Mucosa of descending colon (tissue), 3 donors: ENCODE data around the gene WIZ. TPM values are rescaled to one million over a fixed set of nuclear protein-coding genes. Genes with fewer than 3 reads are reported as not detected.

Experiments used
- ATAC-seq: fragments of 200-7000 bp; cut with Tn5 transposase; one replicate; pipeline ENCODE4 v1.9.1; 2020; ENCODE audit warnings: mild to moderate bottlenecking, moderate library complexity
- DNase-seq, 3 donors: peaks; one replicate each; pipeline ENCODE4 v3.0.0-alpha.2; 2020
- H3K36me3 ChIP-seq: fragments of 200-600 bp; one replicate; pipeline ENCODE4 v1.8.0; 2021; ENCODE audit warnings: low read depth, mild to moderate bottlenecking
- H3K4me1 ChIP-seq: fragments of 200-600 bp; one replicate; pipeline ENCODE4 v1.8.0; 2021; ENCODE audit warnings: low read depth, mild to moderate bottlenecking
- H3K4me3 ChIP-seq: fragments of 200-600 bp; one replicate; pipeline ENCODE4 v1.8.0; 2021; ENCODE audit warnings: mild to moderate bottlenecking
- H3K9me3 ChIP-seq: fragments of 200-600 bp; one replicate; pipeline ENCODE4 v1.8.0; 2021; ENCODE audit warnings: mild to moderate bottlenecking
- CTCF ChIP-seq: fragments of 200-600 bp; IDR thresholded peaks from one replicate; pipeline ENCODE4 v1.8.0; 2022; ENCODE audit warnings: antibody characterized with exemption, mild to moderate bottlenecking
- intact Hi-C, 2 donors: fragments of 100-400 bp; cut with DNase I in 1 of 2; cut with micrococcal nuclease in 1 of 2; formaldehyde crosslinking; loops; one replicate each; pipeline versions ENCODE4 v1.11.0 to v1.11.1; 2022; cut with DNase I, micrococcal nuclease
- long read RNA-seq, 2 donors: library from polyadenylated mRNA; unstranded; transcript quantifications; one replicate each; pipeline ENCODE4 v2.0.0, GENCODE V29; 2019 to 2021
- total RNA-seq, 3 donors: library from RNA; stranded (reverse); fragmentation: NEBNext Ultra II Directional in 2 of 3; extraction: Animal tissue kit (Norgen Biotek cat#: 25700) in 2 of 3; gene quantifications; one replicate each; pipeline versions ENCODE4 v1.2.1 to v1.2.4, GENCODE V29; 2021 to 2023
- donor health status: DM: no; HTN: no; CAD: no; lungs with moderate emphysema.
- donor health status: DM: no; HTN: no; CAD: no.
- donor health status: DM: no; HTN: yes; CAD: no.

WIZ gene
- 10 to 100 TPM; 26.7 to 39.9 (median 28.1) TPM for total RNA-seq
- long read RNA-seq, donor 1, partial matches to known transcripts = 58 of 67 reads
- long read RNA-seq, donor 1, other reads (novel, unspliced or antisense) = 9 of 67 reads
- long read RNA-seq, donor 2 = 0 reads

GRCh38 chr19:15449620-15450527 lies at the start of gene WIZ:
WIZ (minus strand) TSS chr19:15449956; CDS start chr19:15448307, 1,649 bp downstream.
- Histone ChIP-seq H3K4me1 (peaks cover 17% of the 10 kb centered on the region), H3K9me3 (no peaks in the 10 kb centered on the region), H3K36me3 (no peaks in the 10 kb centered on the region), H3K4me3 (peak within 1 kb of the TSS; percentile 26)
- TF ChIP-seq CTCF = no peak
- ATAC-seq = peak; percentile 71
- intact Hi-C loops = no loop called here
- peak; percentile 88 to 92 (median 92) for DNase-seq

GRCh38 chr19:15498910-15499309 lies 49.2 kb upstream of the WIZ start:
- Histone ChIP-seq H3K36me3 (no peaks in the 10 kb centered on the region), H3K4me1 (no peaks in the 10 kb centered on the region), H3K4me3 (no peak overlapping the region), H3K9me3 (no peaks in the 10 kb centered on the region)
- no peak for ATAC-seq
- intact Hi-C loops = no loop called here
- DNase-seq = no peak
- TF ChIP-seq CTCF = no peak

GRCh38 chr19:15498156-15498858 lies 48.6 kb upstream of the WIZ start:
- Histone ChIP-seq H3K4me3 (no peak overlapping the region), H3K4me1 (no peaks in the 10 kb centered on the region), H3K9me3 (no peaks in the 10 kb centered on the region), H3K36me3 (no peaks in the 10 kb centered on the region)
- no peak for TF ChIP-seq CTCF
- no peak for DNase-seq
- no peak for ATAC-seq
- intact Hi-C loops = no loop called here

GRCh38 chr19:15495151-15495550 lies 45.4 kb upstream of the WIZ start:
- no peaks in the 10 kb centered on the region for H3K36me3 ChIP-seq
- DNase-seq = no peak
- ATAC-seq = no peak
- no peak overlapping the region for H3K4me3 ChIP-seq
- H3K9me3 ChIP-seq = no peaks in the 10 kb centered on the region
- intact Hi-C loops = no loop called here
- no peaks in the 10 kb centered on the region for H3K4me1 ChIP-seq
- no peak for TF ChIP-seq CTCF

- Histone ChIP-seq H3K36me3 (no peaks in the 10 kb centered on the region), H3K4me1 (no peaks in the 10 kb centered on the region), H3K9me3 (peaks cover 2% of the 10 kb centered on the region), H3K4me3 (no peak overlapping the region)
- DNase-seq = no peak
- TF ChIP-seq CTCF = no peak
- intact Hi-C loops = no loop called here
- ATAC-seq = no peak
Measured at GRCh38 chr19:15488489-15489226, 38.9 kb upstream of the WIZ start.
